Measurements from ENCODE around the gene TOMM7. TPM values are rescaled to one million over a fixed set of nuclear protein-coding genes. Genes with fewer than 3 reads are reported as not detected.

TOMM7 gene
- total RNA-seq, 2 experiments from 2014 or later = 73.7 to 254 TPM

DNA sequence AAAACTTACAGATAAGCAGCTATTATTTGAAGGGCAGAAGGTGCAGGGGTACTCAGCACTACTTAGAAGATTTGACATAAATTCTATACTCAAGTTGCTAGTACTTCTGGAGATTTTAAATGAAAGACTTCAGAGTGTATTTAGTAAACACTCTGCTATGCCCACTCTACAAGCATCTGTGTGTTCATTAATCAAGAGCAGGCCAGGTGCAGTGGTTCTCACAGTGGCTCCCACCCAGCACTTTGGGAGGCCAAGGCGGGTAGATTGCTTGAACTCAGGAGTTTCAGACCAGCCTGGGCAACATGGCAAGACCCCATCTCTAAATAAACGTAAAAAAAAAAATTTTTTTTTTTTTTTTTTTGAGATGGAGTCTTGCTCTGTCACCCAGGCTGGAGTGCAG lies 38.9 kb upstream of the TOMM7 start:
- POLR2A ChIA-PET = interaction anchor here (0.6 kb wide), 1 partner anchor 24 kb away, joined by 4 read pairs; no protein-coding TSS in a partner anchor

DNA sequence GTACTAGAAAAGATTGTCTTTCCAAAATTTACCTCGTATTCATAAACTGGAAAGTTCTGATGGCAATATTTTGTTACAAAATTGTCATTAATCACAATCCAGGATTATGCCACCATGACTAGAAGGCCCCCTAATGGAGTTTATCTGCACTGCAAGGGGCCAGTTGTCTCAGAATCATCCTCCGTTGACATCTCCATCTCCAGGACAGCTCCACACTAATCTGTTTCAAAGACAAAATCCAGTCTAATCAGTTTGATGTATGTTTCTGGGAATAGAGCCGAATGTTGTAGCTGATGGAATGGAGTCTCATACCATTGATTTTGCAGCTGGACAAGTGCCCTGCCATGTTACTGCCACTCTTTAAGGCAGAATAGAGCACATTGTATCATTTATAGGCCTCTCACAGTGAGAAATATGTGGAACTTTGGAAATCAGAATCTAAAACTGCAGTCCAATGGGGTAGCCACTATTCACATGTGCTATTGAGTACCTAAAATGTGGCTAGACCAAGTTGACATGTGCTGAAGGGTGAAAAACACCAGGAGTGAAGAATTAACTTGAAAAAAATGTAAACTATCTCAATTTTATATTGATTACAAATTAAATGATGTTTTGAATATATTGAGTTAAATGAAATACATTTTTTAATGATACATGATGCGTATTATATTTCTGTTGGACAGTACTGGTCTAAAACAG lies 38.3 kb upstream of the TOMM7 start:
- ATAC-seq (peak; percentile 44), DNase-seq (peak; percentile 45)
- CTCF ChIA-PET = interaction anchor here (0.6 to 2.5 kb wide), 15 partner anchors 8 to 300 kb away, joined by 3 to 28 read pairs (median 4); partner anchors contain the start of gene IL6
- H3K4me3 Mint-ChIP-seq = no peak overlapping the region
- no peaks in the 10 kb centered on the region for H3K9me3 Mint-ChIP-seq (ENCODE audit: low read depth)
- no peaks in the 10 kb centered on the region for H3K27me3 Mint-ChIP-seq
- POLR2A ChIA-PET = interaction anchor here (0.6 kb wide), 2 partner anchors 24 to 136 kb away, joined by 3 to 4 read pairs; no protein-coding TSS in a partner anchor
- H3K27ac Mint-ChIP-seq = peak overlapping the region; percentile 51
- peaks cover 51% of the 10 kb centered on the region for H3K4me1 Mint-ChIP-seq
- intact Hi-C loops (cut with DNase I, micrococcal nuclease) = loop anchor here in 1 of 2 experiments (10.0 kb wide), 1 partner anchor 296 kb away; no protein-coding TSS in a partner anchor
- H3K36me3 Mint-ChIP-seq (ENCODE audit: low read depth) = peaks cover 74% of the 10 kb centered on the region

More for the DNA sequence above, 38.9 kb upstream of the TOMM7 start:
- DNase-seq (no peak), ATAC-seq (no peak)
- intact Hi-C loops (cut with DNase I, micrococcal nuclease) = loop anchor here in 1 of 2 experiments (10.0 kb wide), 1 partner anchor 297 kb away; no protein-coding TSS in a partner anchor
- CTCF ChIA-PET = interaction anchor here (0.6 to 2.5 kb wide), 2 partner anchors 159 to 194 kb away, joined by 4 to 28 read pairs; no protein-coding TSS in a partner anchor
- no peaks in the 10 kb centered on the region for H3K27me3 Mint-ChIP-seq
- peaks cover 72% of the 10 kb centered on the region for H3K36me3 Mint-ChIP-seq (ENCODE audit: low read depth)
- peaks cover 45% of the 10 kb centered on the region for H3K4me1 Mint-ChIP-seq
- H3K27ac Mint-ChIP-seq = no peak overlapping the region
- H3K4me3 Mint-ChIP-seq = no peak overlapping the region
- H3K9me3 Mint-ChIP-seq (ENCODE audit: low read depth) = no peaks in the 10 kb centered on the region

DNA sequence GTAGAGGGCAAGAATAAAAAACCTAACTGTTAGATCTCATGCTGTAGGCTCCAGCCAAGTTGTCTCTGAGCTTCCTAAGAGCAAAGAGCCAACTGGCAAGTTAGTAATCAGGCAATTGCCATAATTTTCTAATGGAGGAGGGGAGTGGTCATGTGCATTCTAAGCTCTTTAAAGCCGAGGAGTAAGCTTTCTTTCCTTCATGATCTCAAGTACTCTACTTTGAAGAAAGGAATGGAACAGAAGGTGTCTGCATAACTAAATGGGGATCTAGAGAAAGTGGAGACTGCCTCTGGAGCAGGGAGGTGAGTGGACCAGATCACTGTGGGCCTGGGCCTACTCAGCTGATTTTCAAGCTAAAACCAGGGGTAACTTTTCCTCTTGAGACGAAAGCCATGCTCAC lies 37.7 kb upstream of the TOMM7 start:
- DNase-seq = no peak
- CTCF ChIA-PET = interaction anchor here (0.6 to 2.5 kb wide), 17 partner anchors 8 to 1253 kb away, joined by 3 to 28 read pairs (median 4); partner anchors contain the start of gene IL6
- Mint-ChIP-seq H3K9me3 (ENCODE audit: low read depth) (no peaks in the 10 kb centered on the region), H3K27ac (no peak overlapping the region), H3K36me3 (ENCODE audit: low read depth) (peaks cover 76% of the 10 kb centered on the region), H3K4me1 (peaks cover 53% of the 10 kb centered on the region), H3K27me3 (no peaks in the 10 kb centered on the region), H3K4me3 (no peak overlapping the region)
- POLR2A ChIA-PET = no interaction called here
- no peak for ATAC-seq
- intact Hi-C loops (cut with DNase I, micrococcal nuclease) = loop anchor here in 1 of 2 experiments (10.0 kb wide), 1 partner anchor 296 kb away; no protein-coding TSS in a partner anchor

DNA sequence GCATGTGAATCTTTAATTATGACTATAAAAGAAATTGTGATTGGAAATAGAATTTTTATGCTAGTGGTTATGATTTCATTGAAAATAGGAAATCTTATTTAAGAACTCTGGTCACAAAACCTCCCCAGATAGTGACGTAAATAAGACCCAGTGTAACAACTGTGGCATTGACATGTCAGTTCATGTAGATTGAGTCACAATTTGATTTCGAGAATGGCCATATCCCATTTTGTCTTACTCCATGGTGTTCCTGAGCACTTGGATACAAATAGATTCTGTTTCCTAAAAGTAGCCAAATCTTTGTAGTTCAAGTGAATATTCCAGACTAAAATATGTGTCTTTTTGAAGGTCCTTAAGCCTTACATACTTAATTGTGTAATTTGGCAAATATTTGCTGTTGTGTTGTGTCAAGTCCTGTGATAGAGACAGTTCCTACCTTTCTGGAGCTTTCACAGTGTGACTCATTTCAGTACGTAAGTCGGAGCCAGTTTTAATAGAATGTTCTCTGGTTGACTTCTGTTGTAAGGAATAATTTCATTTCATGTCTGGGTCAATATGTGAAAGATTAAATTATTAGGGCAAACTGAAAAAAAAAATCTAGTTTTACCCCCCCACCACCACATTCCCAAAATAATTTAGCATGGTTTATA lies 37.1 kb upstream of the TOMM7 start:
- H3K36me3 Mint-ChIP-seq (ENCODE audit: low read depth) = peaks cover 77% of the 10 kb centered on the region
- no peaks in the 10 kb centered on the region for H3K27me3 Mint-ChIP-seq
- CTCF ChIA-PET = interaction anchor here (0.6 to 2.5 kb wide), 16 partner anchors 9 to 1252 kb away, joined by 3 to 28 read pairs (median 4); partner anchors contain the start of gene IL6
- POLR2A ChIA-PET = no interaction called here
- ATAC-seq (no peak), DNase-seq (no peak)
- no peak overlapping the region for H3K4me3 Mint-ChIP-seq
- intact Hi-C loops (cut with DNase I, micrococcal nuclease) = loop anchor here (10.0 kb wide), 3 partner anchors 295 to 735 kb away; partner anchors contain the start of genes CCDC126 (in 1 of the 2) and NUP42 (in 1 of the 2)
- peak overlapping the region; percentile 80 for H3K27ac Mint-ChIP-seq
- no peaks in the 10 kb centered on the region for H3K9me3 Mint-ChIP-seq (ENCODE audit: low read depth)
- H3K4me1 Mint-ChIP-seq = peaks cover 53% of the 10 kb centered on the region

DNA sequence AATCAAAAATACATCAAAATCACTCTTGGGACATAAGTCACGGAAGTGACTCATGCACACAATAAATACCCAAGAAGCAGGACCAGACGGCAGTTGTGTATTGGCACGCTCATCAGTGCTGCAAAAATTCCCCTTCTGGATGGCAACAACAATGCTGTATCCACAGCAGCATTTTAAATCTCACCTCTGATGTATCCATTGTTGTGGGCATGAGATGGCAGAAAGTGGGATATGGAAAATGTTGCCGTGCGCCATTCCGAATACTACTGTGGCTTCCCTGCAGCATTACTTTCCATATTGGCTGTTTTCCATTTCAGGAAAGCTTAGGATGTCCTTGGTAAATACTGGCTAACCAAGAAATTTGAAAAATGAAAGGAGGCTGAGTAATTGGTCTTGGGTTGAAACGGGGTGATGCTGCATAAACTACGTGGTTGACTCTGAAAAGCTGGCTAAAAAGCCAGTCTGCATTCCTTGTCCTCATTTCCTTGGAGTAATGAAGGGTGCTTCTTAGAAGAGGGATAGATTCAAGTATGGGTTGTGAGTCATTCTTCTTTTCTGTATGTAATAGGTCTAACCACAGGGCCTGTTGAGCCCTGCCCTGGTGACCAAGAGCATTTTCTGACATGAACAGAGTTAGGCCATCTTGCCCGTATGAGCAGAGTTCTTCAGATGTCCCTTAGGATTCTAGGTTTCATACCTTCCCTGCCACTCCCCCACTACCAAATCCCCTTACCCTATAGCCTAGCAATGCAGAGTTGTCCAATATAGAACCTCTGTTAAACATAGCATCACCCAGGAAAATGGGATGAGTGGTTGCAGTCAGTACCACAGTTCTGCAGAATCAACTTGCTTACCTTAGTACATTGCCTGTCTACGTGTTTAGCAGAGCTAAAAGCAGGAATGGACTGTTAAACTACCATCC lies 36.3 kb upstream of the TOMM7 start:
- DNase-seq (peak; percentile 28), ATAC-seq (peak; percentile 23)
- Mint-ChIP-seq H3K9me3 (ENCODE audit: low read depth) (no peaks in the 10 kb centered on the region), H3K36me3 (ENCODE audit: low read depth) (peaks cover 78% of the 10 kb centered on the region), H3K4me3 (peak overlapping the region; percentile 19), H3K27me3 (no peaks in the 10 kb centered on the region), H3K4me1 (peaks cover 50% of the 10 kb centered on the region), H3K27ac (peak overlapping the region; percentile 80)
- POLR2A ChIA-PET = no interaction called here
- intact Hi-C loops (cut with DNase I, micrococcal nuclease) = loop anchor here (10.0 kb wide), 2 partner anchors 326 to 736 kb away; partner anchors contain the start of genes CCDC126 (in 1 of the 2) and NUP42 (in 1 of the 2)
- CTCF ChIA-PET = interaction anchor here (2.1 kb wide), 1 partner anchor 17 kb away, joined by 10 read pairs; no protein-coding TSS in a partner anchor

DNA sequence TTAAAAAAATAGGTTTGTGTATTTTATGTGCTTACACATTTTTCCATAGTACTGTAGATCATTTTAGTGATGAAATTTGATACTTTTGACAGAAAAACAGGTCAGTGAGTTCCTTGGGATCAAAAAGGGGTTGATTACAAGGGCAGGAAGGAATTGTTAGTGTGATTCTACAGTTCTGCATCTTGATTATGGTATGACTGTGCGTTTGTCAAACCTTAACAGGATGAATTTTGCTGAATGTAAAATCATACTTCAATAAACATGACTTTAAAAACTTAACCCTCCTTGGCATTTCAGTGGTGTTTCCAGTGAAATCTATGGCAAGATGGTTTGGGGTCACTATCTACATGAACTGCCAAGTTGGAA lies 35.6 kb upstream of the TOMM7 start:
- no peak for ATAC-seq
- intact Hi-C loops (cut with DNase I, micrococcal nuclease) = loop anchor here (10.0 kb wide), 2 partner anchors 327 to 737 kb away; partner anchors contain the start of genes CCDC126 (in 1 of the 2) and NUP42 (in 1 of the 2)
- Mint-ChIP-seq H3K36me3 (ENCODE audit: low read depth) (peaks cover 75% of the 10 kb centered on the region), H3K27ac (peak overlapping the region; percentile 80), H3K9me3 (ENCODE audit: low read depth) (no peaks in the 10 kb centered on the region), H3K4me1 (peaks cover 54% of the 10 kb centered on the region), H3K27me3 (no peaks in the 10 kb centered on the region), H3K4me3 (peak overlapping the region; percentile 19)
- no peak for DNase-seq
- ChIA-PET POLR2A (no interaction called here), CTCF (interaction anchor here (3.5 kb wide), 1 partner anchor 198 kb away, joined by 26 read pairs; no protein-coding TSS in a partner anchor)

DNA sequence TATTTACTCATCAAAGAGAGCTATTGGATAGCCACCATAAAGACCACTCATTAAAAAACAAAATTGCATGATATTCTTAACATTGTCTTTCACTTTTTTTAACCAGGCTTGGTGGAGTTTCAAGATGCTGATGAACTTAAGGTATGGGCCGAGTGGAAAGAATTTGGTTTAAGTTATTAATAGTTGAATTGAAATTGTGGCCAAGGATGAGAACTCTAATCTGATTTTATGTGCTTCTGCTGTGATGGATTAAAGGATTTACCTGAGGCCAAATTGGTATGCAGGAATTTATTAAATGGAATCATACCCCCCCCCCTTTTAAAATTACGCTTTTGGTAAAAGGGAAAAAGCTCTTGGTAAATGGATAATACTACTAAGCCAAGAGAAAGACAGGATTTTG lies 33.8 kb upstream of the TOMM7 start:
- H3K4me1 Mint-ChIP-seq = peaks cover 48% of the 10 kb centered on the region
- H3K36me3 Mint-ChIP-seq (ENCODE audit: low read depth) = peaks cover 65% of the 10 kb centered on the region
- peak overlapping the region; percentile 83 for H3K27ac Mint-ChIP-seq
- no peaks in the 10 kb centered on the region for H3K27me3 Mint-ChIP-seq
- H3K4me3 Mint-ChIP-seq = peak overlapping the region; percentile 92
- ChIA-PET POLR2A (interaction anchor here (0.7 kb wide), 1 partner anchor 129 kb away, joined by 4 read pairs; no protein-coding TSS in a partner anchor), CTCF (interaction anchor here (0.6 to 3.5 kb wide), 10 partner anchors 11 to 302 kb away, joined by 3 to 26 read pairs (median 4); no protein-coding TSS in a partner anchor)
- DNase-seq (no peak), ATAC-seq (no peak)
- no peaks in the 10 kb centered on the region for H3K9me3 Mint-ChIP-seq (ENCODE audit: low read depth)
- intact Hi-C loops (cut with DNase I, micrococcal nuclease) = loop anchor here (10.0 kb wide), 2 partner anchors 328 to 738 kb away; partner anchors contain the start of genes CCDC126 (in 1 of the 2) and NUP42 (in 1 of the 2)

DNA sequence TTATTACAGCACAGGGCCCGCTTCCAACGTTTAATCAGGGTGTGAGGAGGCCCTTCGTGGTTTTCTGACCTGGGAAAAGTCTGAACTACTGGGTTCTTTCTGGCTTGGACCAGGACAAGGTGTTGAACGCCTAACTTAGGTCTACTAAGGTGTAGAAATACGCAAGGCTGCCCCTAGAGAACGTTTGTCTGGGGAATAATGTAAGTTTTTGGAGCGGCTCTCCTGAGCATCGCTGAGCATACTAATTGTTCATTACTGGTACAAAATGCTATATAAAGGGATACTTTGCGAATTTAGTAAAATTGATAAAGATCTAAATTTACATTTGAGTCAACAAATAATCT lies 32.4 kb upstream of the TOMM7 start:
- ATAC-seq (peak; percentile 2), DNase-seq (no peak)
- Mint-ChIP-seq H3K9me3 (ENCODE audit: low read depth) (no peaks in the 10 kb centered on the region), H3K4me1 (peaks cover 40% of the 10 kb centered on the region), H3K4me3 (peak overlapping the region; percentile 92), H3K27me3 (peaks cover 2% of the 10 kb centered on the region), H3K36me3 (ENCODE audit: low read depth) (peaks cover 52% of the 10 kb centered on the region), H3K27ac (peak overlapping the region; percentile 92)
- ChIA-PET POLR2A (interaction anchor here (1.0 kb wide), 1 partner anchor 31 kb away, joined by 6 read pairs; no protein-coding TSS in a partner anchor), CTCF (interaction anchor here (0.9 to 3.5 kb wide), 7 partner anchors 12 to 201 kb away, joined by 3 to 26 read pairs (median 4); no protein-coding TSS in a partner anchor)
- intact Hi-C loops (cut with DNase I, micrococcal nuclease) = loop anchor here (2.0 to 10.0 kb wide), 5 partner anchors 30 to 740 kb away; partner anchors contain the start of genes CCDC126 (in 1 of the 2), NUP42 (in 1 of the 2) and TOMM7 (in 1 of the 2)

DNA sequence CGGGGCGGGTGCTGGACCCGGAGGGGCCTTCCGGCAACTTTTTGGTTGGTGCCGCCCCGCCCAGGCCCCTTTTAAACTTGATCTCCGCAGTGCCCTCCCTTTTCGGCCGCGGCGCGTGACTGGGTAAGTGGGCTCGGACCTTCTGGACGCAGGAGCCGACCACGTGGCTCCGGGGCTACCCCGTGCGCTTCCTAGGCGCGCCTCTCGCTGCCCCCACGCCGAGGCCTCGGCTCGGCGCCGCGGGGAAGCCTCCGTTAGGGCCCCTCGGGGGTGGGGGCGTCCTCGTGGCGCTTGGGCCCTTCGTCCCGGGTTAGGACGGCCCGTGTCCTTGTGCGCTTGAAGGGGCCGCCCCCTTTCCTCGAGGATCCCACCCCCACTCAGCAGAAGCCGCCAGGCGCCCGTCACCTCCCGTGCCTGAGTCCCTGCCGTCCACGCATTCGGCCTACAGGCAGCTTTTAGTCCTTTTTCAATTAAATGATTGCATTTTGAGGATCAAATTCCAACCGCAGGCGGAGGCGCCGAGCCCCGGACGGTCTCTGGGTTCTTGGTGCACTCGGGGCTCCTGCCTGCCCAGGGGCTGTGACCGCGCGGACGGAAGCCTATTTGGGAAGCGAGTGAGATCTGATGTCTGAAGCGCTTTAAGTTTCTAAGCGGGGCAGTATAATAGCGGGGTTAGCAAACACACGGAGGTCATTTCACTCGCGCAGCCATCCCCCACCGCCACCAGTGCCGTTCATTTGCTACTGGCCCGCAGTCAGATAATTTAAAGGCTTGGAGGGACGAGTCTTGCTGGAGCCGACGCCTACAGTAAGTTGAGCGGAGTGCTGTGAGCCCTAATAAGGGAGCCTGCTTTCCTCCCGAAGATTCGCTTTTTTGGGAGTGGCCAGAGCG lies 31.8 kb upstream of the TOMM7 start:
- peaks cover 34% of the 10 kb centered on the region for H3K4me1 Mint-ChIP-seq
- ATAC-seq (peak; percentile 74), DNase-seq (peak; percentile 89)
- H3K4me3 Mint-ChIP-seq = peak overlapping the region; percentile 92
- peaks cover 46% of the 10 kb centered on the region for H3K36me3 Mint-ChIP-seq (ENCODE audit: low read depth)
- ChIA-PET CTCF (interaction anchor here (1.1 to 3.5 kb wide), 5 partner anchors 13 to 202 kb away, joined by 3 to 26 read pairs (median 5); no protein-coding TSS in a partner anchor), POLR2A (no interaction called here)
- intact Hi-C loops (cut with DNase I, micrococcal nuclease) = loop anchor here (1.0 to 10.0 kb wide), 13 partner anchors 30 to 740 kb away; partner anchors contain the start of genes HYCC1 (in 2 of the 2), TOMM7 (in 2 of the 2), CCDC126 (in 1 of the 2) and KLHL7 (in 1 of the 2)
- H3K9me3 Mint-ChIP-seq (ENCODE audit: low read depth) = no peaks in the 10 kb centered on the region
- H3K27me3 Mint-ChIP-seq = peaks cover 2% of the 10 kb centered on the region
- peak overlapping the region; percentile 92 for H3K27ac Mint-ChIP-seq

All from activated CD4-positive, alpha-beta T cell treated with anti-CD3 and anti-CD28 coated beads for 36 hours (primary cell).